Measurements from ENCODE around the gene TMEM54.

Gene TMEM54

DNA sequence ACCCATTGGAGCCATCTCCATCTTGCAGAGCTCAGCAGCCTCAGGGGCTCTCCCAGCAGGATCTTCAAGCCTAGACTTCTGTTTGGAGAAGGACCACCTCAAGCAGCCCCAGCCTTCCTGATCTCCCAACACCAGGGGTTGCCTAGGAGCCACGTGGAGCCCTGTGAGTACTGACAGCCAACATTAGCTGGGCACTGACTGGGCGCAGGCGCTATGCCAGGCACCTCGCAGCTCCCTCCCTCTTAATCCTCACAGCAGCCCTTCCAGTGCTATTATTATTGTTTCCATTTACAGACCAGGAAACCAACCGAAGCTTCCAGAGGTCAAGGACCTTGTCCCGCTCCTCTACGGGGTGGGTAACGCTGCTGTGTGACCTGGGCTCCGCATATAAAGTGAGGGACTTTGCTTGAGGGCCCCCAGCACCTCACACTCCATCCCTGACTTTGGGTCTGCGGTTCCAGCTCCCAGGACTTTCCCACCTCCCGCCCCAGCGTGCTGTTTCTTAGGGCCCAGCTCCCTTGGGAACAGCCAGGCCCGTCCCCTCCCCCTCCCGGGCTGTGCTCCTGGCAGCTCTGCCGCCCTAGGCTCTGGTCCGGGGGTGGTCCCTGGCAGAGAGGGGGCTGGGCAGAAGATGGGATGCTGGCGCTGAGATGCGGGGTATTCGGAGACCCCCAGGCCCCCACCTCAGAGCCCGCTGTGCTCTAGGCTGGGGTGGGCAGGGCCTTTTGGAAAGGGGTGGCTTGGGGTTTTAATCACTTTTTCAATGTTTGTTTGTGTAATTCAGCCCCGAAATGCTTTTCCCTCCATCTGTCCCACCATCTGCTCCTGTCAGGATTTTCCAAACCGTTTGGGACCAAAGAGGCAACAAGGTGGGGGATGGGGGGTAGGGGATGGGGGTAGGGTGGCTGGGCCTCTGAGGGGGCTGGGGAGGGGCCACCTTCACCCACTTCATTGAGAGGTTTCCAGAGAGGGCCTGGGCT is 19.0 kb downstream of the TMEM54 start:
- no peak overlapping the region for H3K14ac ChIP-seq (ENCODE audit: low read length in 2 of 2)
- H2BK15ac ChIP-seq (ENCODE audit: low read depth, poor library complexity, severe bottlenecking), result no peak overlapping the region
- no peak for DNase-seq

DNA sequence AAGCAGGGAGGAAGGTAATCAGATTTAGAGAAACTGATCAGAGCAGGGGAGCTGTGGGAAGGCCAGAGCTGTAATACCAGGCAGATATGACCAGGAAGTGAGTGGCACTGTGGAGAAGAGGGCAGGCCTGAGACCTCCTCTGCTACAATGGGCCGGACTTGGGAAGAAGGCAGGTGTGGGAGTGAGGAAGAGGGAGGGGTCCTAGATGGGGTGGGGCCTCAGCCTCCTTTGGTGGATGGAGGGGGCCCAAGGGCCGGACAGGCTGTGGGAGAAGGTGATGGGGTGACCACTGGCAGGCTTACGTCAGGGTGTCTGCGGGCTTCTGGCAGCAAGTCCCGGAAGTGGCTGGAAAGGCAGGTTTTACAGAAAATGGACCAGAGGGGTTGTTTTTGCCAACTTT is 19.9 kb downstream of the TMEM54 start:
- H3K27me3 ChIP-seq (ENCODE audit: control insufficient read depth in 1 of 2, insufficient read depth in 1 of 2, low read length in 2 of 2), result peaks cover 40 to 72% of the 10 kb centered on the region in 2 experiments
- DNase-seq, result no peak
- H3K36me3 ChIP-seq (ENCODE audit: control insufficient read depth in 1 of 2, insufficient read depth in 2 of 2, low read depth in 1 of 2, low read length in 2 of 2), result no peaks in the 10 kb centered on the region
- no peak overlapping the region for H3K4me2 ChIP-seq (ENCODE audit: low read length, poor library complexity, severe bottlenecking)
- no peak overlapping the region for H3K4ac ChIP-seq (ENCODE audit: low read depth in 1 of 2, low read length in 2 of 2)
- no peak overlapping the region for H2BK15ac ChIP-seq (ENCODE audit: low read depth, poor library complexity, severe bottlenecking)
- H3K4me1 ChIP-seq (ENCODE audit: control insufficient read depth, insufficient read depth, low read depth, low read length), result peaks cover 13% of the 10 kb centered on the region
- H3K14ac ChIP-seq (ENCODE audit: low read length in 2 of 2), result no peak overlapping the region
- H3K23ac ChIP-seq (ENCODE audit: low read length in 2 of 2), result no peak overlapping the region
- no peak overlapping the region for H3K9ac ChIP-seq (ENCODE audit: low read length)
- H3K79me1 ChIP-seq (replicated peaks; ENCODE audit: low read length, poor library complexity, severe bottlenecking), result no peaks in the 10 kb centered on the region
- H3K9me3 ChIP-seq (ENCODE audit: control insufficient read depth, low read length), result no peaks in the 10 kb centered on the region
- no peak overlapping the region for H4K8ac ChIP-seq (ENCODE audit: low read length)
- H2BK12ac ChIP-seq (ENCODE audit: low read length in 2 of 2), result no peak overlapping the region
- H3K4me3 ChIP-seq (ENCODE audit: insufficient read depth in 1 of 2, low read depth in 1 of 2, low read length in 2 of 2), result no peak overlapping the region
- no peak overlapping the region for H3K18ac ChIP-seq (ENCODE audit: low read depth in 1 of 2, low read length in 2 of 2)
- H2AFZ ChIP-seq (ENCODE audit: low read depth, low read length), result no peak overlapping the region
- no peak overlapping the region for H2AK5ac ChIP-seq (ENCODE audit: low read length, severe bottlenecking)
- H2BK120ac ChIP-seq (ENCODE audit: low read depth, low read length), result no peak overlapping the region
- H4K91ac ChIP-seq (ENCODE audit: low read length), result no peak overlapping the region
- H2BK5ac ChIP-seq (ENCODE audit: low read depth, low read length, poor library complexity, severe bottlenecking), result no peak overlapping the region
- 93% methylated on average over 5 of the region's 5 CpGs for WGBS
- no peak overlapping the region for H3K27ac ChIP-seq (ENCODE audit: low read length, poor library complexity, severe bottlenecking)

More for the DNA sequence above, 19.0 kb downstream of the TMEM54 start:
- Histone ChIP-seq H3K27me3 (ENCODE audit: control insufficient read depth in 1 of 2, insufficient read depth in 1 of 2, low read length in 2 of 2) (peaks cover 39 to 73% of the 10 kb centered on the region in 2 experiments), H2BK5ac (ENCODE audit: low read depth, low read length, poor library complexity, severe bottlenecking) (no peak overlapping the region), H3K4me3 (ENCODE audit: insufficient read depth in 1 of 2, low read depth in 1 of 2, low read length in 2 of 2) (no peak overlapping the region), H3K9me3 (ENCODE audit: control insufficient read depth, low read length) (no peaks in the 10 kb centered on the region), H3K4me1 (ENCODE audit: control insufficient read depth, insufficient read depth, low read depth, low read length) (peaks cover 11% of the 10 kb centered on the region), H3K4me2 (ENCODE audit: low read length, poor library complexity, severe bottlenecking) (no peak overlapping the region), H3K36me3 (ENCODE audit: control insufficient read depth in 1 of 2, insufficient read depth in 2 of 2, low read depth in 1 of 2, low read length in 2 of 2) (no peaks in the 10 kb centered on the region), H3K79me1 (replicated peaks; ENCODE audit: low read length, poor library complexity, severe bottlenecking) (no peaks in the 10 kb centered on the region), H2AK5ac (ENCODE audit: low read length, severe bottlenecking) (no peak overlapping the region), H2AFZ (ENCODE audit: low read depth, low read length) (no peak overlapping the region), H4K91ac (ENCODE audit: low read length) (no peak overlapping the region), H3K27ac (ENCODE audit: low read length, poor library complexity, severe bottlenecking) (no peak overlapping the region), H3K18ac (ENCODE audit: low read depth in 1 of 2, low read length in 2 of 2) (no peak overlapping the region), H2BK120ac (ENCODE audit: low read depth, low read length) (no peak overlapping the region), H3K9ac (ENCODE audit: low read length) (no peak overlapping the region), H4K8ac (ENCODE audit: low read length) (no peak overlapping the region), H2BK12ac (ENCODE audit: low read length in 2 of 2) (no peak overlapping the region), H3K23ac (ENCODE audit: low read length in 2 of 2) (no peak overlapping the region), H3K4ac (ENCODE audit: low read depth in 1 of 2, low read length in 2 of 2) (no peak overlapping the region)
- WGBS, result 69% methylated on average over 19 of the region's 22 CpGs

DNA sequence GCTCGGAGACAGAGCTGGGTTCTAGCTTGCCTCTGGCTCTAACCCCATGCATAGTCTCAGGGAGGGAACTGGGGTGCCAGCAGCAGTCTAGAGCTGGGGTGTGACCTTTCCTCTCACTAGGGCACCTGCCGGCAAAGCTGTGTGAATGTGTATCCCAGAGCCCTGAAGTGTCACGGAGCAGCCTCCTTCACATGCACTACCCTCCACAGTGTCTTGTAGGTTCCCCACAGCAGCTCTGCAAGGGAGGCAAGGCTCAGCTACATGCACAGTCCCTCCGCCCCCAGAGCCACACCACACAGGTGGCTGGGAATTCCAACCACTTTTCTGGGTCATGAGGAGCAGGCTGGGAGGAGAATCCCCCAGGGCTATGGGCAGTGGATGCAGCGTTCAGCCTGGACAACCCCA is 22.6 kb downstream of the TMEM54 start:
- no peaks in the 10 kb centered on the region for H3K36me3 ChIP-seq (ENCODE audit: control insufficient read depth in 1 of 2, insufficient read depth in 2 of 2, low read depth in 1 of 2, low read length in 2 of 2)
- no peak overlapping the region for H2BK5ac ChIP-seq (ENCODE audit: low read depth, low read length, poor library complexity, severe bottlenecking)
- no peak for DNase-seq
- H2BK15ac ChIP-seq (ENCODE audit: low read depth, poor library complexity, severe bottlenecking), result no peak overlapping the region
- no peak overlapping the region for H3K4me3 ChIP-seq (ENCODE audit: insufficient read depth in 1 of 2, low read depth in 1 of 2, low read length in 2 of 2)
- no peaks in the 10 kb centered on the region for H3K79me1 ChIP-seq (replicated peaks; ENCODE audit: low read length, poor library complexity, severe bottlenecking)
- no peak overlapping the region for H3K4me2 ChIP-seq (ENCODE audit: low read length, poor library complexity, severe bottlenecking)
- no peak overlapping the region for H3K18ac ChIP-seq (ENCODE audit: low read depth in 1 of 2, low read length in 2 of 2)
- H3K9ac ChIP-seq (ENCODE audit: low read length), result no peak overlapping the region
- no peak overlapping the region for H4K8ac ChIP-seq (ENCODE audit: low read length)
- H2AK5ac ChIP-seq (ENCODE audit: low read length, severe bottlenecking), result no peak overlapping the region
- peaks cover 23 to 62% of the 10 kb centered on the region in 2 experiments for H3K27me3 ChIP-seq (ENCODE audit: control insufficient read depth in 1 of 2, insufficient read depth in 1 of 2, low read length in 2 of 2)
- no peak overlapping the region for H2AFZ ChIP-seq (ENCODE audit: low read depth, low read length)
- H2BK12ac ChIP-seq (ENCODE audit: low read length in 2 of 2), result no peak overlapping the region
- no peak overlapping the region for H3K4ac ChIP-seq (ENCODE audit: low read depth in 1 of 2, low read length in 2 of 2)
- H3K14ac ChIP-seq (ENCODE audit: low read length in 2 of 2), result no peak overlapping the region
- no peak overlapping the region for H4K91ac ChIP-seq (ENCODE audit: low read length)
- peaks cover 12% of the 10 kb centered on the region for H3K4me1 ChIP-seq (ENCODE audit: control insufficient read depth, insufficient read depth, low read depth, low read length)
- H3K9me3 ChIP-seq (ENCODE audit: control insufficient read depth, low read length), result no peaks in the 10 kb centered on the region
- H2BK120ac ChIP-seq (ENCODE audit: low read depth, low read length), result no peak overlapping the region
- no peak overlapping the region for H3K27ac ChIP-seq (ENCODE audit: low read length, poor library complexity, severe bottlenecking)
- H3K23ac ChIP-seq (ENCODE audit: low read length in 2 of 2), result no peak overlapping the region
- 82% methylated on average over 5 of the region's 5 CpGs for WGBS

DNA sequence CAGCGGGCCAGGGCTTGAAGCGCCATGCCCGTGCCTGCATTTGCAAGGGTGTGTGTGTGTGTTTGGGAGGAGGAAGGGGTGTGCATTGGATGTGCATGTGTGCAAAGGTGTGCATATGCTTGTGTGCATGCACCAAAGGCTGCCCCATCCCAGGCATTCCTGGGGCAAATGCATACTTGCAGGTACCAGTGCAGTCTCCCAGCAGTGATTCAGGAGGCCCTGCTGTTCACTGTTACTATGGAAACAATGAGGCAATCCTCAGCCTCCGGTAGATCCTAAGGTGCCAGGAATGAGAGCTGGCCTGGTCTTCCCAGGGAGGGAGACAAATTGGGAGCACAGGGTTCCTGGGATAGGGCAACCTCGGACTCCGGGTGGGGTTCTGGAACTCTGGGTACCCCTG is 23.0 kb downstream of the TMEM54 start:
- H2AK5ac ChIP-seq (ENCODE audit: low read length, severe bottlenecking), result no peak overlapping the region
- no peaks in the 10 kb centered on the region for H3K9me3 ChIP-seq (ENCODE audit: control insufficient read depth, low read length)
- H3K23ac ChIP-seq (ENCODE audit: low read length in 2 of 2), result no peak overlapping the region
- no peak overlapping the region for H2BK5ac ChIP-seq (ENCODE audit: low read depth, low read length, poor library complexity, severe bottlenecking)
- no peak overlapping the region for H3K18ac ChIP-seq (ENCODE audit: low read depth in 1 of 2, low read length in 2 of 2)
- H3K4me1 ChIP-seq (ENCODE audit: control insufficient read depth, insufficient read depth, low read depth, low read length), result peaks cover 12% of the 10 kb centered on the region
- no peaks in the 10 kb centered on the region for H3K79me1 ChIP-seq (replicated peaks; ENCODE audit: low read length, poor library complexity, severe bottlenecking)
- H2BK12ac ChIP-seq (ENCODE audit: low read length in 2 of 2), result no peak overlapping the region
- H3K4me2 ChIP-seq (ENCODE audit: low read length, poor library complexity, severe bottlenecking), result no peak overlapping the region
- H3K27me3 ChIP-seq (ENCODE audit: control insufficient read depth in 1 of 2, insufficient read depth in 1 of 2, low read length in 2 of 2), result peaks cover 22 to 62% of the 10 kb centered on the region in 2 experiments
- H3K36me3 ChIP-seq (ENCODE audit: control insufficient read depth in 1 of 2, insufficient read depth in 2 of 2, low read depth in 1 of 2, low read length in 2 of 2), result no peaks in the 10 kb centered on the region
- H2BK120ac ChIP-seq (ENCODE audit: low read depth, low read length), result no peak overlapping the region
- H3K27ac ChIP-seq (ENCODE audit: low read length, poor library complexity, severe bottlenecking), result no peak overlapping the region
- no peak overlapping the region for H4K91ac ChIP-seq (ENCODE audit: low read length)
- peak overlapping the region in 1 of 2 experiments; percentile 46 for H3K14ac ChIP-seq (ENCODE audit: low read length in 2 of 2)
- no peak overlapping the region for H3K9ac ChIP-seq (ENCODE audit: low read length)
- H4K8ac ChIP-seq (ENCODE audit: low read length), result no peak overlapping the region
- H3K4ac ChIP-seq (ENCODE audit: low read depth in 1 of 2, low read length in 2 of 2), result no peak overlapping the region
- no peak for DNase-seq
- no peak overlapping the region for H2BK15ac ChIP-seq (ENCODE audit: low read depth, poor library complexity, severe bottlenecking)
- no peak overlapping the region for H3K4me3 ChIP-seq (ENCODE audit: insufficient read depth in 1 of 2, low read depth in 1 of 2, low read length in 2 of 2)
- WGBS, result 83% methylated on average over 6 of the region's 6 CpGs
- H2AFZ ChIP-seq (ENCODE audit: low read depth, low read length), result no peak overlapping the region
